Ovary (tissue), 3 donors: ENCODE results near the gene PDS5A.

Source experiments
- CTCF ChIP-seq, 3 donors: fragments of 450-650 bp in 2 of 3; fragments of 200-600 bp in 1 of 3; IDR thresholded peaks; one replicate each; pipeline versions ENCODE4 v1.5.1 to v1.8.0; 2016 to 2022; ENCODE audit warnings: antibody characterized with exemption in 3 of 3, mild to moderate bottlenecking in 1 of 3
- POLR2A ChIP-seq: fragments of 450-650 bp; IDR thresholded peaks from one replicate; pipeline ENCODE4 v1.6.1; 2017; ENCODE audit warnings: antibody characterized with exemption, mild to moderate bottlenecking, moderate library complexity
- donor health status: DM: no; HTN: no; CAD: no.

GRCh38 chr4:39840027-39840426 is 137.7 kb downstream of the PDS5A start:
- TF ChIP-seq CTCF (IDR thresholded peaks at IDR 0.05) (no peak), POLR2A (no peak)
